Mesenchymal stem cell (in vitro differentiated cells and primary cell): ENCODE data around the gene RAB11B. TPM values are rescaled to one million over a fixed set of nuclear protein-coding genes. Genes with fewer than 3 reads are reported as not detected.
A peak's percentile ranks its signal among the peaks of the same experiment; 100 is the strongest.
"Not testable (repeated sequence)": the region's sequence is repeated elsewhere in the genome, so short reads cannot be mapped to it uniquely, and the experiment has no call there.

ENCODE experiments used
- DNase-seq: peaks from one replicate; pipeline ENCODE4 v3.0.0-alpha.2; 2013
- H2AFZ ChIP-seq: one replicate; pipeline ENCODE4 v1.6.1; 2013; ENCODE audit warnings: low read depth, mild to moderate bottlenecking, control low read depth, inconsistent platforms, low read length, moderate library complexity
- H2AK5ac ChIP-seq: 2 replicates; pipeline ENCODE4 v1.6.1; 2013; ENCODE audit warnings: low read length, moderate library complexity, mild to moderate bottlenecking, inconsistent platforms; ENCODE audit not compliant: severe bottlenecking
- H2BK120ac ChIP-seq: one replicate; pipeline ENCODE4 v1.6.1; 2013; ENCODE audit warnings: low read depth, mild to moderate bottlenecking, inconsistent platforms, low read length, moderate library complexity
- H2BK12ac ChIP-seq, 2 experiments: one replicate each; pipeline ENCODE4 v1.6.1; 2013; ENCODE audit warnings: inconsistent platforms in 2 of 2, low read length in 2 of 2, mild to moderate bottlenecking in 2 of 2, moderate library complexity in 2 of 2, control low read depth in 1 of 2
- H2BK15ac ChIP-seq: one replicate; pipeline ENCODE4 v1.6.1; 2013; ENCODE audit warnings: mild to moderate bottlenecking, low read depth, inconsistent platforms; ENCODE audit not compliant: poor library complexity, severe bottlenecking
- H2BK5ac ChIP-seq: 2 replicates; pipeline ENCODE4 v1.6.1; 2013; ENCODE audit warnings: low read depth, mild to moderate bottlenecking, low read length, control low read depth, inconsistent platforms; ENCODE audit not compliant: poor library complexity, severe bottlenecking
- H3K14ac ChIP-seq, 2 experiments: one replicate each; pipeline ENCODE4 v1.6.1; 2013; ENCODE audit warnings: inconsistent platforms in 2 of 2, low read length in 2 of 2, control low read depth in 1 of 2, mild to moderate bottlenecking in 1 of 2, moderate library complexity in 1 of 2
- H3K18ac ChIP-seq, 2 experiments: one replicate each; pipeline ENCODE4 v1.6.1; 2013; ENCODE audit warnings: inconsistent platforms in 2 of 2, low read length in 2 of 2, control low read depth in 1 of 2, low read depth in 1 of 2, mild to moderate bottlenecking in 1 of 2
- H3K23ac ChIP-seq, 2 experiments: one replicate each; pipeline ENCODE4 v1.6.1; 2013; ENCODE audit warnings: inconsistent platforms in 2 of 2, low read length in 2 of 2, mild to moderate bottlenecking in 2 of 2, moderate library complexity in 2 of 2, control low read depth in 1 of 2
- H3K27ac ChIP-seq: 2 replicates; pipeline ENCODE4 v1.5.1; 2013; ENCODE audit warnings: mild to moderate bottlenecking, moderate library complexity, low read length, control low read depth, inconsistent platforms; ENCODE audit not compliant: poor library complexity, severe bottlenecking
- H3K27me3 ChIP-seq, 2 experiments: 2 replicates each; pipeline versions ENCODE4 v1.6.1 to v1.7.0; 2013; ENCODE audit warnings: low read length in 2 of 2, mild to moderate bottlenecking in 2 of 2, moderate library complexity in 2 of 2, control low read depth in 1 of 2, inconsistent platforms in 1 of 2; ENCODE audit not compliant: control insufficient read depth in 1 of 2, insufficient read depth in 1 of 2
- H3K36me3 ChIP-seq, 2 experiments: 2 replicates each; pipeline versions ENCODE4 v1.6.1 to v1.7.0; 2013; ENCODE audit warnings: low read length in 2 of 2, control low read depth in 1 of 2, inconsistent platforms in 1 of 2, low read depth in 1 of 2, mild to moderate bottlenecking in 1 of 2; ENCODE audit not compliant: insufficient read depth in 2 of 2, control insufficient read depth in 1 of 2
- H3K4ac ChIP-seq, 2 experiments: one replicate each; pipeline ENCODE4 v1.6.1; 2013; ENCODE audit warnings: inconsistent platforms in 2 of 2, low read length in 2 of 2, mild to moderate bottlenecking in 2 of 2, moderate library complexity in 2 of 2, control low read depth in 1 of 2, low read depth in 1 of 2
- H3K4me1 ChIP-seq: 2 replicates; pipeline ENCODE4 v1.6.1; 2013; ENCODE audit warnings: low read depth, low read length, control low read depth; ENCODE audit not compliant: control insufficient read depth, insufficient read depth
- H3K4me2 ChIP-seq: 2 replicates; pipeline ENCODE4 v1.6.1; 2013; ENCODE audit warnings: low read length, mild to moderate bottlenecking, inconsistent platforms; ENCODE audit not compliant: poor library complexity, severe bottlenecking
- H3K4me3 ChIP-seq, 2 experiments: 2 replicates each; pipeline versions ENCODE4 v1.5.1 to v1.7.0; 2013; ENCODE audit warnings: low read length in 2 of 2, mild to moderate bottlenecking in 2 of 2, control low read depth in 1 of 2, low read depth in 1 of 2; ENCODE audit not compliant: insufficient read depth in 1 of 2
- H3K79me1 ChIP-seq: replicated peaks from 2 replicates; pipeline ENCODE4 v1.6.1; 2013; ENCODE audit warnings: mild to moderate bottlenecking, control low read depth, low read length, inconsistent platforms; ENCODE audit not compliant: poor library complexity, severe bottlenecking
- H3K9ac ChIP-seq: 2 replicates; pipeline ENCODE4 v1.7.0; 2013; ENCODE audit warnings: mild to moderate bottlenecking, low read length, moderate library complexity
- H3K9me3 ChIP-seq: 2 replicates; pipeline ENCODE4 v1.7.0; 2013; ENCODE audit warnings: mild to moderate bottlenecking, low read length; ENCODE audit not compliant: control insufficient read depth
- H4K8ac ChIP-seq: one replicate; pipeline ENCODE4 v1.6.1; 2013; ENCODE audit warnings: inconsistent platforms, mild to moderate bottlenecking, low read length, moderate library complexity
- H4K91ac ChIP-seq: one replicate; pipeline ENCODE4 v1.6.1; 2013; ENCODE audit warnings: mild to moderate bottlenecking, low read length, inconsistent platforms
- WGBS: methylation state at CpG from one replicate; pipeline ENCODE4 v1.1.7; 2013; ENCODE audit warnings: mixed read lengths; 5-methylcytosine and 5-hydroxymethylcytosine counted together
- polyA plus RNA-seq, 2 experiments: library from polyadenylated mRNA; stranded (reverse); fragments of 200-250 nt; gene quantifications; one replicate each; pipeline ENCODE4 v1.2.3, GENCODE V29; 2013

The RAB11B gene
- polyA plus RNA-seq (2013, experiment 1 of 2) = 90.1 TPM
- 92.4 TPM for polyA plus RNA-seq (2013, experiment 2 of 2)

DNA sequence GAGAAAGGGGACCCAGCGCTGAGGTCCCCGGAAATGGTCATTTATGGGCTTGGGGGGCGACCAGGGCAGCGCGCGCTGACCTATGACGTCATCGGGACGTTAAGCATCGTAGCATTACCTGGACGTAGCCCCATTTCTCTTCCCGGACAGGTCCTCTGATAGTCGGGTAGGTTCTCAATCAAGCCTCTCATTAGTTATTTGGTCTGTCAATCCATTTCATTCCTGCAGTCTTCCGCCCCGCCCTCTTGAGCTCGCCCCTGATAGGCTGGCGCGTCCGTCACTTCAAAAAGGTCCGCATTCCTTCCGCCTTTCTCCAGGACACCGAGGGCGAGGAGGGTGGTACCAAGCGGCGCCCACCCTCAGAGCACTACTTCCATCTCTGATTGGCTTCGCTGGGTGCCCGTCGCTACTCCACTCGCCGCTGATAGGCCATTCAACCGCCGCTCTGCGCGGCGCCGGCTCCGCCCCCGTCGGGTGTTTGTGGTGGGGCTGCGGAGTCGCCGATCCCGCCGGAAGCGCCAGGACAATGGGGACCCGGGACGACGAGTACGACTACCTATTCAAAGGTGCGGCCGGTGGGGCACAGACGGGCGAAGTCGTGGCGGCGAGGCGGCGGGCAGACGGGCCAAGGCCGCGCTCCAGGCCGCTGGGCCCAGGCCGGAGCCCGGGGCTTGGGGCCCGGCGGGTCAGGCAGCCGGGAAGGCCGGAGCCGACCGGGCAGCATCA lies at the start of gene RAB11B:
Gene RAB11B, plus strand, starts transcription at position 470 of the 726 bp plus-strand sequence. Its CDS starts 57 bp downstream, at position 527.
- peak within 1 kb of the TSS; percentile 100 for H3K18ac ChIP-seq
- H3K27me3 ChIP-seq = no peaks in the 10 kb centered on the region
- H3K4me2 ChIP-seq = peak within 1 kb of the TSS; percentile 77
- H3K14ac ChIP-seq = peak within 1 kb of the TSS; percentile 92 to 100
- peak within 1 kb of the TSS; percentile 99 for H2BK15ac ChIP-seq
- WGBS = under 1% methylated on average over 65 of the region's 70 CpGs
- H2BK12ac ChIP-seq = peak within 1 kb of the TSS; percentile 77 to 92
- peaks cover 32% of the 10 kb centered on the region for H3K4me1 ChIP-seq
- H3K4me3 ChIP-seq = peak within 1 kb of the TSS; percentile 82 to 100
- H4K91ac ChIP-seq = peak within 1 kb of the TSS; percentile 100
- peak within 1 kb of the TSS; percentile 96 for H3K9ac ChIP-seq
- peak within 1 kb of the TSS in 1 of 2 experiments; percentile 89 for H3K23ac ChIP-seq
- no peaks in the 10 kb centered on the region for H3K9me3 ChIP-seq
- peak within 1 kb of the TSS; percentile 100 for H3K4ac ChIP-seq
- H3K27ac ChIP-seq = peak within 1 kb of the TSS; percentile 78
- DNase-seq = peak; percentile 100
- H2AK5ac ChIP-seq = peak within 1 kb of the TSS; percentile 99
- H2BK5ac ChIP-seq = peak within 1 kb of the TSS; percentile 100
- H3K79me1 ChIP-seq = peaks cover 6% of the 10 kb centered on the region
- peak within 1 kb of the TSS; percentile 100 for H4K8ac ChIP-seq
- peak within 1 kb of the TSS; percentile 93 for H2AFZ ChIP-seq
- peaks cover 6 to 19% of the 10 kb centered on the region in 2 experiments for H3K36me3 ChIP-seq
- peak within 1 kb of the TSS; percentile 100 for H2BK120ac ChIP-seq

DNA sequence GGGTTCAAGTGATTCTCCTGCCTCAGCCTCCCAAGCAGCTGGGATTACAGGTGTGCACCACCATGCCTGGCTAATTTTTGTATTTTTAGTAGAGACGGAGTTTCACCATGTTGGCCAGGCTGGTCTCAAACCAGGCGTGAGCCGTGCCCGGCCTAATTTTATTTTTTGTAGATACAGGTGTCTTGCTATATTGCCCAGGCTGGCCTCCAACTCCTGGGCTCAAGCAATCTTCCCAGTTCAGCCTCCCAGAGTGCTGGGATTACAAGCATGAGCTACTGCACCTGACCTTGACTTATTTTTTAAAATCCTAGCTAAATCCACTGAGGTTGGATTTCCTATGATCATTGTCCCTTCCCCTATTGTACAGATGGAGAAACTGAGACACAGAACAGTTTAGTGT lies 48.7 kb upstream of the RAB11B start:
- not testable (repeated sequence) for H3K36me3 ChIP-seq, H3K4me2 ChIP-seq, H3K27ac ChIP-seq, H3K4ac ChIP-seq, H2BK120ac ChIP-seq, H4K8ac ChIP-seq, H2AK5ac ChIP-seq, H2AFZ ChIP-seq, H4K91ac ChIP-seq, H3K14ac ChIP-seq, DNase-seq, H3K18ac ChIP-seq, H3K4me3 ChIP-seq, H3K9me3 ChIP-seq, H3K9ac ChIP-seq, H3K23ac ChIP-seq, H2BK12ac ChIP-seq, H2BK5ac ChIP-seq, H3K79me1 ChIP-seq, H2BK15ac ChIP-seq
- H3K4me1 ChIP-seq = peaks cover 16% of the 10 kb centered on the region
- 100% methylated on average over 4 of the region's 4 CpGs for WGBS
- peaks cover 21 to 55% of the 10 kb centered on the region in 2 experiments for H3K27me3 ChIP-seq

DNA sequence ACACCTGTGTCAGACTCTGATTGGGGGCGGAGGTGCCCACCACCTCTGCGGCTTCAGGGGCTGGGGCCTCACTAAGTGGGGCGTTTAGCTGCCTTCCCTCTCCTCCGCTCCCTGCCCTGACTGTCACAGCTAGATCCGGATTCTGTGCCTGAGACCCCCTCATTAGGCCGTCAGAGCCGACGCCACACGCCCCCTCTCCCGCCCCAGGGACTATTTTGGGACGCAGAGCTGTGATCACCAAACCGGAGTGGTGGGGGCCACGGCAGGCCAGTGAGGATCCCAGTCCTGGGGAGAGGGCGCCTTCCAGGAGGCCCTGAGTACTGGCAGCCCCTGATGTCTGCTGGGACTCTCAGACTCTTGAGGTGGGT lies 47.9 kb upstream of the RAB11B start:
- H3K27me3 ChIP-seq = peaks cover 21 to 51% of the 10 kb centered on the region in 2 experiments
- no peak overlapping the region for H4K91ac ChIP-seq
- no peak overlapping the region for H3K27ac ChIP-seq
- no peak for DNase-seq
- H4K8ac ChIP-seq = no peak overlapping the region
- no peak overlapping the region for H2AK5ac ChIP-seq
- H3K4me1 ChIP-seq = peaks cover 16% of the 10 kb centered on the region
- H2BK12ac ChIP-seq = peak overlapping the region in 1 of 2 experiments; percentile 29
- H2BK15ac ChIP-seq = no peak overlapping the region
- H3K79me1 ChIP-seq = no peaks in the 10 kb centered on the region
- H3K4me3 ChIP-seq = no peak overlapping the region
- no peak overlapping the region for H3K23ac ChIP-seq
- H3K18ac ChIP-seq = no peak overlapping the region
- WGBS = 51% methylated on average over 14 of the region's 14 CpGs
- H3K9me3 ChIP-seq = no peaks in the 10 kb centered on the region
- no peak overlapping the region for H3K4ac ChIP-seq
- H2BK120ac ChIP-seq = no peak overlapping the region
- H3K9ac ChIP-seq = no peak overlapping the region
- H2AFZ ChIP-seq = no peak overlapping the region
- H2BK5ac ChIP-seq = no peak overlapping the region
- no peak overlapping the region for H3K4me2 ChIP-seq
- no peaks in the 10 kb centered on the region for H3K36me3 ChIP-seq
- H3K14ac ChIP-seq = no peak overlapping the region

DNA sequence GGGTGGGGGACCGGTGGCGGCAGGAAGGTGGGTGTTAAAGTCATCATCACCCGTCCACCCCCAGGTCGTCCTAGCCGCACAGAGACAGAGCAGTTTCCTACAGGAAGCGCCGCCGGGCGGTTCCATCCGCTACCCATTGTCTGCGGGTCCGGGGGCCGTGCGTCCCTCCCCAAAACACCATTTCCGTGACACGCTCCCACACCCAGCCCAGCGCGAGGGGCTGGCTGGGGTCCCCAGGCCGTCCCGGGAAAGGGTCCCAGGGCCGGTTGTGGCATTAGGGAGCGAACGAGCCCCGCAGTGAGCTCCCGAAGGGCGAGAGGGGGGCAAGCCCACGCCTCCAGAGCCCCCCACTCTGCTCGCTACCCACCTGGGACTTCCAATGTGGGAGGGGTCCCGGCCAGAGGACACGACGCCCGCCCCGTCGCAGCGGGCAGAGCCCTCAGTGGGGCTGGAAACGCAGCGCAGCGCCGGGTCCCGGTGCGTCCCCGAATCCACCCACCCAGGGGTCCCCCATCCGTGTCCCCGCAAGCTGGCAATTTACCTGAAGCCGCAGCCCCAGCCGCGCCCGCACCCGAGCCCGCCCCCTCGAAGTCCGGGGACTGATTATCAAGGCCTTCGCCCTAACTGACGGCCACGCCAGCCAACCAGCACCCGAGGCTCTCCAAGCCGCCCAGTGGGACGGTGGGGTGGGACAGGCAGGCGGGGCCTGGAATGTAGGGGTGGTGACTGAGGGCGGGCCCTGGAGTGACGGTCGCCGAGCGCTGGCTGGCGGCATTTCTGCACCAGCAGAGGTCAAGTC lies 47.3 kb upstream of the RAB11B start, which contains the start of gene KANK3:
Gene KANK3, minus strand, starts transcription at position 579 of the 799 bp plus-strand sequence. CDS start 5,434 bp downstream, outside the sequence.
- Histone ChIP-seq H4K91ac (peak within 1 kb of the TSS; percentile 12), H3K4ac (peak within 1 kb of the TSS in 1 of 2 experiments; percentile 61), H3K4me3 (peak within 1 kb of the TSS; percentile 47 to 66), H3K36me3 (no peaks in the 10 kb centered on the region), H3K27me3 (peaks cover 21 to 45% of the 10 kb centered on the region in 2 experiments), H3K23ac (no peak within 1 kb of the TSS), H3K9me3 (no peaks in the 10 kb centered on the region), H3K27ac (no peak within 1 kb of the TSS), H2BK12ac (peak within 1 kb of the TSS in 1 of 2 experiments; percentile 84), H3K79me1 (no peaks in the 10 kb centered on the region), H3K18ac (peak within 1 kb of the TSS; percentile 13 to 41), H2AFZ (peak within 1 kb of the TSS; percentile 85), H2BK120ac (no peak within 1 kb of the TSS), H3K4me1 (peaks cover 18% of the 10 kb centered on the region), H2AK5ac (no peak within 1 kb of the TSS), H2BK5ac (no peak within 1 kb of the TSS), H3K14ac (no peak within 1 kb of the TSS), H2BK15ac (no peak within 1 kb of the TSS), H4K8ac (peak within 1 kb of the TSS; percentile 77), H3K9ac (no peak within 1 kb of the TSS), H3K4me2 (peak within 1 kb of the TSS; percentile 71)
- 8% methylated on average over 54 of the region's 65 CpGs for WGBS
- peak; percentile 95 for DNase-seq
